Activated naive CD4-positive, alpha-beta T cell treated with anti-CD3 and anti-CD28 coated beads, Interleukin-2, amount 10 ng/mL, durations not matched to agents 7 days and 5 days (primary cell): Measurements from ENCODE around the gene ADCY1.

Experiments used
- CTCF ChIA-PET: fragments of 350-600 bp; sonication (Branson Sonifier 250); formaldehyde crosslinking; loops from one replicate; lab custom pipeline; 2021; ENCODE audit warnings: antibody characterized with exemption; lab: Charles Lee
- DNase-seq: peaks from one replicate; pipeline ENCODE4 v3.0.0-alpha.2; 2020
- H3K27ac Mint-ChIP-seq: one replicate; pipeline ENCODE4 v1.8.0; 2021; ENCODE audit warnings: mild to moderate bottlenecking, moderate library complexity, mixed read lengths
- H3K27me3 Mint-ChIP-seq: one replicate; pipeline ENCODE4 v1.8.0; 2021; ENCODE audit warnings: mild to moderate bottlenecking, mixed read lengths
- H3K36me3 Mint-ChIP-seq: one replicate; pipeline ENCODE4 v1.8.0; 2021; ENCODE audit warnings: mixed read lengths
- H3K4me1 Mint-ChIP-seq: one replicate; pipeline ENCODE4 v1.8.0; 2021; ENCODE audit warnings: mixed read lengths
- H3K4me3 Mint-ChIP-seq: one replicate; pipeline ENCODE4 v1.8.0; 2021; ENCODE audit warnings: mild to moderate bottlenecking, moderate library complexity, mixed read lengths
- H3K9me3 Mint-ChIP-seq: one replicate; pipeline ENCODE4 v1.8.0; 2021; ENCODE audit warnings: mixed read lengths

The ADCY1 gene

DNA sequence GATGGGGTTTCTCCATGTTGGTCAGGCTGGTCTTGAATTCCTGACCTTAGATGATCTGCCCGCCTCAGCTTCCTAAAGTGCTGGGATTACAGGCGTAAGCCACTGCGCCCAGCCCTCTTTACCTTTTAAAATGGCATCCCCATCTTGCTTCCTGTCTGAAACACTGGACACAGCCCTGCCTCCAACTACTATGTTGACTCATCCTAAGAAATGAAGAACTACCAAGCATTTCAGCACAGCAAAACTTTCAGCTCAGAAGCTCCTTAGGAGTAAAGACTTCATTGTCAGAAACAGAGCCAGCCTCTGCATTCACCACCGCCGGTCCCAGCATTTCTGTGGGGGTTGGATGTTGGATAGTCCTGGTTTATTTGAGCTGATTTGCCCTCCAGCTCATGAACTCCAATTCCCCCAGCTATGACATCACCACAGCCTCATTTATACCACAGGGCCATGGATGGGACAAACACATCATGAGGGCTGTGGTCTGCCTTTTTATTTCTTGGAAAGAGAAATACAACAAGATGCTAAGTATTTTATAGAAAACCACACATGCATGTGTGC, 123.5 kb downstream of the ADCY1 start:
- peaks cover 14% of the 10 kb centered on the region for H3K27me3 Mint-ChIP-seq
- no peaks in the 10 kb centered on the region for H3K9me3 Mint-ChIP-seq
- H3K36me3 Mint-ChIP-seq, result no peaks in the 10 kb centered on the region
- H3K4me1 Mint-ChIP-seq, result no peaks in the 10 kb centered on the region
- H3K4me3 Mint-ChIP-seq, result no peak overlapping the region
- H3K27ac Mint-ChIP-seq, result no peak overlapping the region
- CTCF ChIA-PET, result no interaction called here
- no peak for DNase-seq

DNA sequence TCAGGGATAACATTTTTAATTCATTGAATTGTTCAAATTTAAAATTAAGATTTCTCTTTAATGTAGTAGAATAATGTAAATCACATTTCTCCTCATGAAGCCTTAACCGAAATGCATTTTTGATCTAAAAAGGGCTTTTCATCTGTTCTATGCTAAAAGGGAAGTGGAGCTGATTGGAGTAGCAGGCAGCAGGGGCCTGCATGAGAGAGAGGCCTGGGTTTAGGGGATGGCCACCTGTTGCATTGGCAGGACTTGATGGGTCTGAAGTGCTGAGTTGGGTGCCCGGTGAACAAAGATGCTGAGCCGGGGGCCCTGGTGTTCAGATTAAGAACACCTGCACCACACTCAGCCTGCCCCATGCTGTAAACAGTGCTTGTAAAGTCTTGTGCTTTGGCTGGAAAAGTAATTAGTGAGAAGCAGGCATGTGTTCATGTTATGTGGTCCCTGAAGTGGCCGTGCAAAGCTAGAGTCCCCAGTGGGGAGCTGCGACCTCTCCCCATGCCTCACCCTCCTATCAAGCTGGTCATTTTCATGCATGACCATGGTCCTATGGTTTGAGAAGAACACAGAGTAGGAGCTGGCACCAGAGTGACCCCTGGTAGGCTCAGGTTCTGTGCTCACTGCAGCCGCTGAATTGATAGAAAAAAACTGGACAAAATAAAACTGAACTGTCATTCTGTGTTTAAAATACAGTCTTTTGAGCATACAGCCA, 124.3 kb downstream of the ADCY1 start:
- H3K4me1 Mint-ChIP-seq, result no peaks in the 10 kb centered on the region
- H3K27me3 Mint-ChIP-seq, result peaks cover 22% of the 10 kb centered on the region
- no peak overlapping the region for H3K27ac Mint-ChIP-seq
- DNase-seq, result no peak
- H3K9me3 Mint-ChIP-seq, result no peaks in the 10 kb centered on the region
- CTCF ChIA-PET, result interaction anchor here (0.6 kb wide), 1 partner anchor 360 kb away, joined by 3 read pairs; no protein-coding TSS in a partner anchor
- H3K4me3 Mint-ChIP-seq, result no peak overlapping the region
- H3K36me3 Mint-ChIP-seq, result no peaks in the 10 kb centered on the region

DNA sequence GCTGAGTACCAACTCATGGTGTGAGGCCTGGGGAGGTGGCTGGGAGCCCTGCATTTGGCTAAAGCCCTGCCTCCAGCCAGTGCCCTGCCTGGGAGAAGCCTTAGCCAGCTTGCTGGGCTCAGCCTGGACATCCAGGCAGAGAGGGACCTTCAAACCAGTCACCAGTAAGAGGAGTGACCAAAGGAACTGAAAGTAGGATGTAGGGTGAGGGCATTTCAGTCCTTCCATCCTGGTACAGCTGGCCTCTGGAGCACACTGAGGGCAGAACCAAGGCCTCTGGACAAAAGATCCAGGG, 124.8 kb downstream of the ADCY1 start:
- Mint-ChIP-seq H3K4me1 (no peaks in the 10 kb centered on the region), H3K4me3 (no peak overlapping the region), H3K27me3 (peaks cover 24% of the 10 kb centered on the region), H3K9me3 (no peaks in the 10 kb centered on the region), H3K27ac (no peak overlapping the region), H3K36me3 (no peaks in the 10 kb centered on the region)
- CTCF ChIA-PET, result no interaction called here
- DNase-seq, result no peak

DNA sequence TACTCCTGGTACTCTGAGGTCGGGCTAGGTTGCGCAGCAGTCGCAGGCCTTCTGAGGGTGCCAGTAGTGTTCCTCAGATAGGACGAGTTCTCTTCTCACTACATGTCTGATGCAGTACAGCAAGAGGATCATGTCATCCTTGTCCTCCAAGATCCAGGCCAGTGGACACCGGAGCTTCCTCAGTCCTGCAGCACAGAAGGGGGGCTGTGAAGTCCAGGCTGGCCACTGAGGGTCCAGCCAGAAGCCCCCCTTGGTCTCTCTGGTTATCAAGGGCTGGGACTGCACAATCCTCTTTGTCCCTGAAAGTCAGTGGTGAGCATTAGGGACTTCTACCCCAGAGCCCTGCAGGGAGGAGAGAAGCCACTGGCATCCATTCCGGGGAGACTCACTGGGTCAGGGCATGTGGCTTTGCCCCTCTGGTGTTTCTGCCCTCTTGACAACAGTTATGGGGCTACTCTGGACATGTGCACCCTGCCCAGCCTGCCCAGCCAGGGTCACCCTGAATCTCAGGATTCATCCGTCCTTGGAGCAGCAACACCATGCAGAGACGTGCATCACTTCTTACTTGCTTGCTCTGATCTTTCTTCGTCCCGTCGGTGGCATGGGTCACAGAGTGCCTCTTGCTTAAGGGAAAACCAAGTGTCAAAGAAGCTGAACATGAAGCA, 125.7 kb downstream of the ADCY1 start:
- no peaks in the 10 kb centered on the region for H3K9me3 Mint-ChIP-seq
- H3K36me3 Mint-ChIP-seq, result no peaks in the 10 kb centered on the region
- CTCF ChIA-PET, result no interaction called here
- peaks cover 24% of the 10 kb centered on the region for H3K27me3 Mint-ChIP-seq
- H3K4me1 Mint-ChIP-seq, result no peaks in the 10 kb centered on the region
- no peak for DNase-seq
- H3K27ac Mint-ChIP-seq, result no peak overlapping the region
- H3K4me3 Mint-ChIP-seq, result no peak overlapping the region

DNA sequence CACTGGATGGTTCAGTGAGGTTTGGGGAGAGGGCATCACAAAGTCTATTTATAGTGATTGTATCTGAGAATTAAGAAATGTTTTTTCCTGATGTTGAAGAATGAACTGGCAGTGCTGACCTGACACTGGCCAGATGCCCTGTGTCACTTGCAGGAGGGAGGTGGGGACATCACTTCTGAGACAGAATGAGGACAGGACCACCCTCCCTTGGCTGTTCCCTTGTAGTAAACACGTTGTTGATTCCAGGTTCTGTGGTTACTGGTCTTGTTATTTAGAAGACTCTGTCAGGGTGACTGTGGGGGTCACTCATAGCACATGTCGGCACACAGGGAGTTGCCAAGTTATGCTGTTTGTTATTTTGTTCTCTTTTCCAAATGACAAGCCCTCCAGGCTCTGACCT, 126.4 kb downstream of the ADCY1 start:
- CTCF ChIA-PET, result no interaction called here
- no peaks in the 10 kb centered on the region for H3K9me3 Mint-ChIP-seq
- no peak overlapping the region for H3K27ac Mint-ChIP-seq

DNA sequence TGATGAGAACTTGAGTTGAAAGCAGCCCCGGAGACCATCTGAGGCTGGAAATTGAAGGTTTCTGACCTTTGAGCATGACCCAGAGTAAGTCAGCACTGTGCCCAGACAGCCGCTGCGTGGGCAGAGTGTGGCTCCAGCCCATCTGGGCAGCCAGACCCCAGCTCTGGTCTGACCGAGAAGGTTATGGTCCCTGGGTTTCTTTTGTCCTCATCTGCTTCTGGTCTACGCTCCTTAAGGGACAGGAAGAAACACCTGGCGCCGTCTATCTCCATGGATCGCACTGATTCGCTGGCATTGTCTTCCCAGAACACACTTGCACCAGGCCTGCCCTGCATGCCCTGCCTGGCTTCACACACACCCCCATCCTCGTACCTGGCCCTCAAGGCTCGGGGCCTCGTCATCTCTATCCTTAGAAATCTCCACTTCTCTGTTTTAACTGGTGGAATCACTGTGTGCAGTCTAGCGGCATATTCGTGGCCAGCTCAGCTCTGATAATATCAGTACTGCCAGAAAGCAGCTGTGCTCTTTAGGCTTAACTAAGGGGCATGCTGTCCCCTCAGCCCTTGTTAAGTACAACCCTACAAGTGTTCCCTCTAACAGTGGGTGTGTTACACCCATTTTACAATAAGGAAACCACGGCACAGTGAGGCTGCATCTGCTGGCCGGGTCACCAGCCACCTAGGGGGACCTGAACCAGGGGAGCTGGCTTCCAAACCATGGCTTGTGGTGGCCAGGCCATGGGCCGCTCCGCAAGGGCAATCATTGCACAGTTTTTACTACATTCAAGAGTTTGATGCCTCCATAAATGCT, 127.7 kb downstream of the ADCY1 start:
- no peaks in the 10 kb centered on the region for H3K9me3 Mint-ChIP-seq
- no peak overlapping the region for H3K4me3 Mint-ChIP-seq
- H3K4me1 Mint-ChIP-seq, result no peaks in the 10 kb centered on the region
- no peak overlapping the region for H3K27ac Mint-ChIP-seq
- H3K36me3 Mint-ChIP-seq, result no peaks in the 10 kb centered on the region
- peaks cover 24% of the 10 kb centered on the region for H3K27me3 Mint-ChIP-seq
- DNase-seq, result no peak
- CTCF ChIA-PET, result no interaction called here

More for the DNA sequence above, 126.4 kb downstream of the ADCY1 start:
- Mint-ChIP-seq H3K27me3 (peaks cover 24% of the 10 kb centered on the region), H3K4me1 (no peaks in the 10 kb centered on the region), H3K4me3 (no peak overlapping the region), H3K36me3 (no peaks in the 10 kb centered on the region)
- no peak for DNase-seq

DNA sequence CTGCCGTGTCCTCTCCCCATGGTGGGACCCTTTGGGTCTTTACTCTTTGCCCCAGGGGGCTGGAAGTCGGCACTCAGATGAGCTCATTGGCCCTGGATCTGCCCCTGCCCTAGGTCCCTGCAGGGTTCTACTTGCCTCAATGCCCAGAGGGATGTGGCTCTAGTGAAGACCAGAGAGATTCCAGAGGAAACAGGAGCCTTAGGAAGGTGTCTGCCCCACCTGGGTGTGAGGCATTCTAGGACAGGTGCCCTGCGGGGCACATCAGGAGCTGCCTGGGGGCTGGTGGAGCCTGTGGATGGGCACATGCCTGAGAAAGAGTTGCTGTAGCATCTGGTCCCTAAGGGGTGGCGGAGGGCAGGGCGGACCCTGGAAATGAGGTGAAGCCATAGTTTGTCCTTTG, 128.6 kb downstream of the ADCY1 start:
- Mint-ChIP-seq H3K36me3 (no peaks in the 10 kb centered on the region), H3K4me1 (no peaks in the 10 kb centered on the region), H3K4me3 (no peak overlapping the region), H3K27ac (no peak overlapping the region), H3K27me3 (peaks cover 24% of the 10 kb centered on the region), H3K9me3 (no peaks in the 10 kb centered on the region)
- no peak for DNase-seq
- CTCF ChIA-PET, result no interaction called here

DNA sequence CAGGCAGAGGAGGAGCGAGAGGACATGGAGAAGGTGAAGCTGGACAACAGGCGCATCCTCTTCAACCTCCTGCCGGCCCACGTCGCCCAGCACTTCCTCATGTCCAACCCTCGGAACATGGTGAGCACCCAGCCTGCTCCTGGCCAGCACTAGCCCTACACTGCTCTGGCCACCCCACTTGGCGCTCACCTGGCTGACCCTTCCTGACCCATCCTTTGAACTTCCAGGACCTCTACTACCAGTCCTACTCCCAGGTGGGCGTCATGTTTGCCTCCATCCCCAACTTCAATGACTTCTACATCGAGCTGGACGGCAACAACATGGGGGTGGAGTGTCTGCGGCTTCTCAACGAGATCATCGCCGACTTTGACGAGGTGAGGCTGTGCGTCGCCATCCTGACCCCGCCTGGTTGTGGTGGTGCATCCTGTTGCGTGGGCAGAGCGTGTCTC, 129.2 kb downstream of the ADCY1 start:
- CTCF ChIA-PET, result no interaction called here
- H3K27ac Mint-ChIP-seq, result no peak overlapping the region
- no peaks in the 10 kb centered on the region for H3K9me3 Mint-ChIP-seq

DNA sequence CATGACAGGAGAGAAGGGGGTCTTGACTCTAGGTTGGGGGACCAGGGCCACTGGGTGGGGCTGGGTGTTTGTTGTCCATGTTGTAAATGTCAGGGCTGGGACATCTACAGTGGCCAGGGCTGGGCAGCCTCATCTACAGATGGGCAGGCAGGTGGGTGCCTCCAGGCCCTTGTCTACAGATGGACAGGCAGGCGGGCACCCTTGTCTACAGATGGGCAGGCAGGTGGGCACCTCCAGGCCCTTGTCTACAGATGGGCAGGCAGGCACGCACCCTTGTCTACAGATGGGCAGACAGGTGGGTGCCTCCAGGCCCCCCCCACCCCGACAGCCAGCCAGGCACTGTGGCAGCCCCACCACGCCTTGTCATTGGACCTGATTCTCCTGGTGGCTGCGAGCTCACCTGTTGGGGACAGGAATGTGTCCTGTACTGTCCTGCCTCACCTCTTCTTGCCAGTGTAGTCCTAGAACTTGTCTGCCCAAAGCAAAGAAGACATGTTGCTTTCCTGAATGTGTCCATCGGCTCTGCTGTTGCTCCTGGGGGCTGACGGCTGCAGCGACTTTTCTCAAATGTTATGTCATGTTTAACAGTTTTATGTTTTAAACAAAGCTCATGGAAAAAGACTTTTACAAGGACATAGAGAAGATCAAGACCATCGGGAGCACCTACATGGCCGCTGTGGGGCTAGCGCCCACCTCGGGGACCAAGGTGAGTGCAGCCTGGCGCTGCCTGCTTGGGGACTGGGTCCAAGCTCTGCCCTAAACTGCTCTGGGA, 129.9 kb downstream of the ADCY1 start:
- H3K27ac Mint-ChIP-seq, result no peak overlapping the region

More for the DNA sequence above, 129.2 kb downstream of the ADCY1 start:
- no peak for DNase-seq
- peaks cover 24% of the 10 kb centered on the region for H3K27me3 Mint-ChIP-seq
- H3K36me3 Mint-ChIP-seq, result no peaks in the 10 kb centered on the region
- H3K4me1 Mint-ChIP-seq, result no peaks in the 10 kb centered on the region
- no peak overlapping the region for H3K4me3 Mint-ChIP-seq

DNA sequence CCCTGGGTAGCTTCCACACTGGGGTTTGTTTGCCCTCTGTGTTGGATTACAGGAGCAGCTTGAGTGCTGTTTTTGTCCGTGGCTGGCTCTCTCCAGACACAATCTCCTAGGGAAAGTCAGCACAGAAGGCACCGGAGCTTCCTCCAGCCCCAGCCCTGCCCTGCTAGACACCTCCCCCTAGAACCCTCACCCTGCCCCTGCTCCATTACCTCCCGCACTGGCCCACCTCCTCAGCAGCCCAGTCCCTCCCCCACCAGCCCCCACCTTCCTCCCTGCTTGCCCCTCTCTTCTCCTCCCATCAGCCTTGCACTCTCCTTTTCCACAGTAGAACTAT, 130.5 kb downstream of the ADCY1 start:
- no peaks in the 10 kb centered on the region for H3K36me3 Mint-ChIP-seq
- H3K4me3 Mint-ChIP-seq, result no peak overlapping the region
- H3K4me1 Mint-ChIP-seq, result no peaks in the 10 kb centered on the region
- no peak overlapping the region for H3K27ac Mint-ChIP-seq
- CTCF ChIA-PET, result interaction anchor here (1.1 kb wide), 1 partner anchor 41 kb away, joined by 3 read pairs; no protein-coding TSS in a partner anchor
- peaks cover 19% of the 10 kb centered on the region for H3K27me3 Mint-ChIP-seq
- DNase-seq, result no peak
- no peaks in the 10 kb centered on the region for H3K9me3 Mint-ChIP-seq

More for the DNA sequence above, 129.9 kb downstream of the ADCY1 start:
- Mint-ChIP-seq H3K36me3 (no peaks in the 10 kb centered on the region), H3K27me3 (peaks cover 20% of the 10 kb centered on the region), H3K4me1 (no peaks in the 10 kb centered on the region), H3K4me3 (no peak overlapping the region), H3K9me3 (no peaks in the 10 kb centered on the region)
- DNase-seq, result no peak
- CTCF ChIA-PET, result interaction anchor here (1.1 kb wide), 1 partner anchor 41 kb away, joined by 3 read pairs; no protein-coding TSS in a partner anchor

DNA sequence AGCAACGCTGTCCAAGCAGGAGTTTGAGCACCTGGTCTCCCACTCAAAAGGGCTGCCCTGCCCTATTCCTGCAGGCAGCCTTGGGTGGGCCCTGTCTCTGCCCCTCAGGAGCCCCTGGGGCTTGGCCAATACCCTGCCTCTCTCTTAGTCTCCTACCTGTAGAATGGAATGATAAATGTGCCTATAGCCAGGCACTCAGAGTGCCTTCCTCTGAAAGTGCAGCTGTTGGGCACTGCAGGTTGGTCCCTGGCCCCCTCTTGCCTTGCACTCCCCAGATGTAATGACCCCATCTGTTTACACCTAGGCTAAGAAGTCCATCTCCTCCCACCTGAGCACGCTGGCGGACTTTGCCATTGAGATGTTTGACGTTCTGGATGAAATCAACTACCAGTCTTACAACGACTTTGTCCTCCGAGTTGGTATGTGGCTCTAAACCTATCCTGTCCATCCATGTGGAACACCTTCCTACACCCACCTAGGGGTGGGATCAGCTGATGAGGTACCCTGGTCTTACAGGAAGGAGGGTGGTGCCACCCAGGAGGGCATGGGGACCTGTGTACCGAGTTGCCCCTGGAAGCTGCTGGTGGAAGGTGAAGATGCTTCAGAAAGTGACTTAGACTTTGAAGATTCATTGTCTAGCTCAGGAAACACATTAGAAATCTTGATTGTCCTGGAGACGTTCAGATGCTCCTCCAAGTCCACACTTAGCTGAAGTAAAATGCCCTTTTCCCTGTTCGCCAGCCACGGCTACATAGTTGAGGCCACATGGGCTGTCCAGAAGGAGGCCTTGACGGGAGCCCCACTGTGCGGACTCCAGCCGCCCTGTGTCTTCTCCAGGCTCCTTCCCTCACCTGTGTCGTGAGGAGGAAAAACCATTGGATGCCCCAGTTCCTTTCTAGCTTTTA, 134.1 kb downstream of the ADCY1 start:
- no peaks in the 10 kb centered on the region for H3K9me3 Mint-ChIP-seq

DNA sequence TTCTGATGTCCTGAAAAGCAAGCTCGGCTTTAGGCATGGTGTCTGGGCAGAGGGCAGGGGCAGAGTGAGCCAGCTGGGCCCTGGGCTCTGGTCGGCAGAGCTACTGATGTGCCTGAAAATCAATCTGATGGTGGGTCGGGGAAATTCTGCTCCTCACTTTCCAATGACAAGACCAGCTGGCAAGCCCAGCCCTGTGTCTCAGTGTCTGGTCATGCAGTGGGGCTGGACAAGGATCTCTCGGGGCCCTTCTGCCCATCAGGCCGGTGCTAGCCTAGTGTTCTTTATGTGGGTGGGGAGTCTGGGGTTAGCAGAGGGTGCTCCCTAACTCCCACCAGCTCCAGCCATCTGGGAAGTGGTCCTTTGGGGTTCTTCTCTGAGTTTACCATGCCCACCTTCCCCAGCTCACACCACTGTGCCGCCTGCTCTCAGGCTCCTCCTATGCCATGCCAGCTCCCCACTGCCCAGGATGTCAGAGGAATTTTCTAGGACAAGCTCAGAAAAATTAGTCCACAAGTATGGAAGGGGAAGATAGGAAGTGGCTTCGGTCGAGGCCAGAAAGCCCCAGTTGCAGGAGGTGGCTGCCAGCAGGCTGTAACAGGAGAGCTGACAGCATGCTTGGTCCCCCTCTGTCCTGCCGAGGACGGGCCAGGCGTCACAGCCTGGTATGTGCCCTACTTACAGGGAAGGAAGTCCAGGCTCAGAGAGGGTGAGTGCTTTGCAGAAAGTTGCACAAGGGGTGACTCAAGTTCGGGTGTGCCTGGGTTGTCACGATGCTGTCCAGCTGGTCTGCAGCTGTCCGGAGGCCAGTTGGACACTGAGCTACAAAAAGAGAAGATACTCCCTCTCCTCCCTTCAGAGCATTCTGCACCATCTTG, 135.2 kb downstream of the ADCY1 start:
- no peak for DNase-seq
- no peaks in the 10 kb centered on the region for H3K4me1 Mint-ChIP-seq
- H3K27ac Mint-ChIP-seq, result no peak overlapping the region
- H3K4me3 Mint-ChIP-seq, result no peak overlapping the region
- H3K36me3 Mint-ChIP-seq, result no peaks in the 10 kb centered on the region
- H3K9me3 Mint-ChIP-seq, result no peaks in the 10 kb centered on the region
- no peaks in the 10 kb centered on the region for H3K27me3 Mint-ChIP-seq
- CTCF ChIA-PET, result interaction anchor here (1.7 kb wide), 1 partner anchor 145 kb away, joined by 3 read pairs; no protein-coding TSS in a partner anchor

More for the DNA sequence above, 134.1 kb downstream of the ADCY1 start:
- H3K27me3 Mint-ChIP-seq, result peaks cover 3% of the 10 kb centered on the region
- no peak overlapping the region for H3K4me3 Mint-ChIP-seq
- DNase-seq, result no peak
- H3K27ac Mint-ChIP-seq, result no peak overlapping the region
- CTCF ChIA-PET, result interaction anchor here (1.7 kb wide), 1 partner anchor 146 kb away, joined by 3 read pairs; no protein-coding TSS in a partner anchor
- no peaks in the 10 kb centered on the region for H3K4me1 Mint-ChIP-seq
- H3K36me3 Mint-ChIP-seq, result no peaks in the 10 kb centered on the region
